Measurements from ENCODE around the gene SPATA1. TPM values are rescaled to one million over a fixed set of nuclear protein-coding genes. Genes with fewer than 3 reads are reported as not detected.

Gene SPATA1
- total RNA-seq, 4 donors from 2014 or later = 0.13 TPM; not detected in 3

- peak overlapping the region; percentile 77 for H3K4me3 ChIP-seq (ENCODE audit: low read depth, poor library complexity, severe bottlenecking)
- no peak for DNase-seq (ENCODE audit: low spot score in 2 of 2)
- intact Hi-C loops (cut with DNase I; ENCODE audit: low total_unique reads) = loop anchor here (5.0 kb wide), 1 partner anchor 779 kb away; no protein-coding TSS in a partner anchor
- 9 to 12% methylated on average over 5 of the region's 5 CpGs for WGBS, 2 donors
- no peak for TF ChIP-seq POLR2A (IDR thresholded peaks at IDR 0.05)
- TF ChIP-seq CTCF (IDR thresholded peaks at IDR 0.05) = no peak
Measured at GRCh38 chr1:84573481-84573966, 67.3 kb downstream of the SPATA1 start.

- intact Hi-C loops (cut with DNase I; ENCODE audit: low total_unique reads) = loop anchor here (5.0 kb wide), 1 partner anchor 778 kb away; no protein-coding TSS in a partner anchor
- TF ChIP-seq POLR2A (IDR thresholded peaks at IDR 0.05) = no peak
- no peak for TF ChIP-seq CTCF (IDR thresholded peaks at IDR 0.05)
- peak; percentile 72 to 96 for DNase-seq (ENCODE audit: low spot score in 2 of 2)
- WGBS, 2 donors = 0 to 1% methylated on average over 17 to 40 of the region's 67 CpGs
- peak within 1 kb of the TSS; percentile 77 for H3K4me3 ChIP-seq (ENCODE audit: low read depth, poor library complexity, severe bottlenecking)
Measured at GRCh38 chr1:84573967-84574842, 68.0 kb downstream of the SPATA1 start, which contains the start of gene CTBS. Gene CTBS (minus strand): TSS chr1:84574440. CDS start chr1:84574415, 25 bp downstream.

- TF ChIP-seq POLR2A (IDR thresholded peaks at IDR 0.05) (no peak), CTCF (IDR thresholded peaks at IDR 0.05) (no peak)
- intact Hi-C loops (cut with DNase I; ENCODE audit: low total_unique reads) = loop anchor here (5.0 kb wide), 1 partner anchor 777 kb away; no protein-coding TSS in a partner anchor
- no peak for DNase-seq (ENCODE audit: low spot score in 2 of 2)
- 69 to 78% methylated on average over 7 of the region's 7 CpGs for WGBS, 2 donors
- no peak overlapping the region for H3K4me3 ChIP-seq (ENCODE audit: low read depth, poor library complexity, severe bottlenecking)
Measured at GRCh38 chr1:84574936-84575335, 68.8 kb downstream of the SPATA1 start.

- no peak for DNase-seq (ENCODE audit: low spot score in 2 of 2)
- TF ChIP-seq CTCF (IDR thresholded peaks at IDR 0.05) (no peak), POLR2A (IDR thresholded peaks at IDR 0.05) (no peak)
- no peak overlapping the region for H3K4me3 ChIP-seq (ENCODE audit: low read depth, poor library complexity, severe bottlenecking)
- 89 to 94% methylated on average over 3 of the region's 3 CpGs for WGBS, 2 donors
- intact Hi-C loops (cut with DNase I; ENCODE audit: low total_unique reads) = no loop called here
Measured at GRCh38 chr1:84581648-84582047, 75.5 kb downstream of the SPATA1 start.

- H3K4me3 ChIP-seq (ENCODE audit: low read depth, poor library complexity, severe bottlenecking) = no peak overlapping the region
- intact Hi-C loops (cut with DNase I; ENCODE audit: low total_unique reads) = no loop called here
- DNase-seq (ENCODE audit: low spot score in 2 of 2) = no peak
- TF ChIP-seq POLR2A (IDR thresholded peaks at IDR 0.05) (no peak), CTCF (IDR thresholded peaks at IDR 0.05) (no peak)
- 63 to 73% methylated on average over 7 of the region's 7 CpGs for WGBS, 2 donors
Measured at GRCh38 chr1:84582802-84583587, 76.8 kb downstream of the SPATA1 start.

Measured in lower leg skin (tissue), 4 donors.